Measurements from ENCODE around the gene UBALD2. TPM values are rescaled to one million over a fixed set of nuclear protein-coding genes. Genes with fewer than 3 reads are reported as not detected.
"Not testable (repeated sequence)": the region's sequence is repeated elsewhere in the genome, so short reads cannot be mapped to it uniquely, and the experiment has no call there.

Gene UBALD2
- polyA plus RNA-seq, 3 donors, result 21.8 to 28.5 (median 23.6) TPM

GRCh38 chr17:76276461-76277299, 11.5 kb downstream of the UBALD2 start:
- DNase-seq (ENCODE audit: low read depth in 3 of 3, low spot score in 2 of 3), result no peak

GRCh38 chr17:76277300-76278267, 12.4 kb downstream of the UBALD2 start:
- DNase-seq (ENCODE audit: low read depth in 3 of 3, low spot score in 2 of 3), result no peak

- DNase-seq (ENCODE audit: low read depth in 3 of 3, low spot score in 2 of 3), result no peak
Measured at GRCh38 chr17:76278268-76278908, 13.2 kb downstream of the UBALD2 start.

GRCh38 chr17:76278952-76279741, 14.0 kb downstream of the UBALD2 start:
- DNase-seq (ENCODE audit: low read depth in 3 of 3, low spot score in 2 of 3), result peak in 1 of 3 donors; percentile 65

GRCh38 chr17:76279742-76280287, 14.7 kb downstream of the UBALD2 start:
- DNase-seq (ENCODE audit: low read depth in 3 of 3, low spot score in 2 of 3), result no peak

- DNase-seq (ENCODE audit: low read depth in 3 of 3, low spot score in 2 of 3), result no peak
Measured at GRCh38 chr17:76280650-76281049, 15.5 kb downstream of the UBALD2 start.

- no peak for DNase-seq (ENCODE audit: low read depth in 3 of 3, low spot score in 2 of 3)
Measured at GRCh38 chr17:76281573-76282371, 16.6 kb downstream of the UBALD2 start.

GRCh38 chr17:76292567-76292966, 27.4 kb downstream of the UBALD2 start:
- no peak for DNase-seq (ENCODE audit: low read depth in 3 of 3, low spot score in 2 of 3)

GRCh38 chr17:76293106-76293505, 28.0 kb downstream of the UBALD2 start:
- DNase-seq (ENCODE audit: low read depth in 3 of 3, low spot score in 2 of 3), result no peak

GRCh38 chr17:76296186-76296585, 31.0 kb downstream of the UBALD2 start:
- DNase-seq (ENCODE audit: low read depth in 3 of 3, low spot score in 2 of 3), result no peak

GRCh38 chr17:76296889-76297288, 31.7 kb downstream of the UBALD2 start:
- DNase-seq (ENCODE audit: low read depth in 3 of 3, low spot score in 2 of 3), result no peak

- no peak for DNase-seq (ENCODE audit: low read depth in 3 of 3, low spot score in 2 of 3)
Measured at GRCh38 chr17:76297436-76297835, 32.3 kb downstream of the UBALD2 start.

GRCh38 chr17:76304226-76305134, 39.3 kb downstream of the UBALD2 start:
- DNase-seq (ENCODE audit: low read depth in 3 of 3, low spot score in 2 of 3), result no peak

- not testable (repeated sequence) for DNase-seq (ENCODE audit: low read depth in 3 of 3, low spot score in 2 of 3)
Measured at GRCh38 chr17:76305135-76305454, 39.9 kb downstream of the UBALD2 start.

GRCh38 chr17:76307299-76307965, 42.3 kb downstream of the UBALD2 start:
- no peak for DNase-seq (ENCODE audit: low read depth in 3 of 3, low spot score in 2 of 3)

GRCh38 chr17:76307966-76308338, 42.8 kb downstream of the UBALD2 start, which contains the start of gene QRICH2:
TSS of gene QRICH2 (minus strand) at chr17:76308276. CDS start at chr17:76307998, 278 bp downstream.
- no peak for DNase-seq (ENCODE audit: low read depth in 3 of 3, low spot score in 2 of 3)

- DNase-seq (ENCODE audit: low read depth in 3 of 3, low spot score in 2 of 3), result no peak
Measured at GRCh38 chr17:76309461-76309860, 44.3 kb downstream of the UBALD2 start.

- no peak for DNase-seq (ENCODE audit: low read depth in 3 of 3, low spot score in 2 of 3)
Measured at GRCh38 chr17:76312735-76313134, 47.6 kb downstream of the UBALD2 start.

All from right renal cortex interstitium (tissue), 3 donors.